GM23338 (cell line): Measurements from ENCODE around the gene C17orf78. TPM values are rescaled to one million over a fixed set of nuclear protein-coding genes. Genes with fewer than 3 reads are reported as not detected.

ENCODE experiments used
- ATAC-seq: fragments of 200-7000 bp; cut with Tn5 transposase; 3 replicates; pipeline ENCODE4 v1.9.1; 2020
- DNase-seq: peaks from one replicate; pipeline ENCODE4 v3.0.0-alpha.2; 2015; ENCODE audit warnings: low spot score
- H2AFZ ChIP-seq: fragments of 200-600 bp; sonication (generic); 2 replicates; pipeline ENCODE4 v1.8.0; 2016; ENCODE audit warnings: antibody characterized with exemption, mild to moderate bottlenecking, moderate library complexity
- H3F3A ChIP-seq: fragments of 200-600 bp; sonication (generic); replicated peaks from 2 replicates; pipeline ENCODE4 v1.8.0; 2017; ENCODE audit warnings: antibody characterized with exemption, mixed run types, low read depth
- H3K27ac ChIP-seq: fragments of 200-600 bp; sonication (generic); 2 replicates; pipeline ENCODE4 v1.6.1; 2016; ENCODE audit warnings: low read depth
- H3K27me3 ChIP-seq: fragments of 200-600 bp; sonication (generic); 2 replicates; pipeline ENCODE4 v1.8.0; 2016; ENCODE audit warnings: mild to moderate bottlenecking, mixed run types, moderate library complexity; ENCODE audit not compliant: insufficient read depth
- H3K36me3 ChIP-seq: fragments of 200-600 bp; sonication (generic); 2 replicates; pipeline ENCODE4 v1.8.0; 2016; ENCODE audit warnings: mild to moderate bottlenecking; ENCODE audit not compliant: insufficient read depth
- H3K4me1 ChIP-seq: fragments of 200-600 bp; sonication (generic); 2 replicates; pipeline ENCODE4 v1.8.0; 2016; ENCODE audit warnings: mild to moderate bottlenecking, moderate library complexity; ENCODE audit not compliant: insufficient read depth
- H3K4me2 ChIP-seq: fragments of 200-600 bp; sonication (generic); 2 replicates; pipeline ENCODE4 v1.7.1; 2017; ENCODE audit warnings: mixed run types
- H3K4me3 ChIP-seq: fragments of 200-600 bp; sonication (generic); 2 replicates; pipeline ENCODE4 v1.6.1; 2016; ENCODE audit warnings: mixed run types
- H3K79me2 ChIP-seq: fragments of 200-600 bp; sonication (generic); replicated peaks from 2 replicates; pipeline ENCODE4 v1.8.0; 2017; ENCODE audit warnings: mild to moderate bottlenecking; ENCODE audit not compliant: insufficient read depth
- H3K9me2 ChIP-seq: fragments of 200-600 bp; sonication (generic); 2 replicates; pipeline ENCODE4 v1.8.0; 2017; ENCODE audit not compliant: insufficient read depth
- H4K20me1 ChIP-seq: fragments of 200-600 bp; sonication (generic); replicated peaks from 2 replicates; pipeline ENCODE4 v1.8.0; 2017; ENCODE audit warnings: mild to moderate bottlenecking; ENCODE audit not compliant: insufficient read depth
- H3K27ac Mint-ChIP-seq: 2 replicates; pipeline ENCODE4 v1.8.0; 2020; ENCODE audit warnings: inconsistent platforms, mild to moderate bottlenecking, moderate library complexity, mixed read lengths
- H3K27me3 Mint-ChIP-seq: 3 replicates; pipeline ENCODE4 v1.8.0; 2022; ENCODE audit warnings: low read depth, mild to moderate bottlenecking, moderate library complexity, mixed read lengths, inconsistent platforms; ENCODE audit not compliant: insufficient read depth, poor library complexity
- H3K36me3 Mint-ChIP-seq: 3 replicates; pipeline ENCODE4 v1.8.0; 2021; ENCODE audit warnings: low read depth, mild to moderate bottlenecking, inconsistent platforms, moderate library complexity, mixed read lengths
- H3K4me1 Mint-ChIP-seq: 3 replicates; pipeline ENCODE4 v1.8.0; 2020; ENCODE audit warnings: mild to moderate bottlenecking, inconsistent platforms, mixed read lengths
- H3K4me3 Mint-ChIP-seq: 3 replicates; pipeline ENCODE4 v1.8.0; 2021; ENCODE audit warnings: moderate library complexity, mild to moderate bottlenecking, inconsistent platforms, mixed read lengths
- H3K9me3 Mint-ChIP-seq: 3 replicates; pipeline ENCODE4 v1.8.0; 2020; ENCODE audit warnings: moderate library complexity, mild to moderate bottlenecking, inconsistent platforms, mixed read lengths
- EZH2 ChIP-seq: fragments of 200-600 bp; sonication (generic); IDR thresholded peaks from one replicate; pipeline ENCODE4 v1.8.0; 2017; ENCODE audit warnings: antibody characterized with exemption, mild to moderate bottlenecking, low read depth; ENCODE audit not compliant: unreplicated experiment
- POLR2AphosphoS5 ChIP-seq: IDR thresholded peaks from 2 replicates; pipeline ENCODE4 v1.6.1; 2016; ENCODE audit warnings: antibody characterized with exemption, low read depth
- ZNF114 ChIP-seq: fragments of 250-450 bp; sonication (Bioruptor Pico); IDR thresholded peaks from 2 replicates; pipeline ENCODE4 v1.5.0; 2020; ENCODE audit warnings: mild to moderate bottlenecking, moderate library complexity
- ZNF331 ChIP-seq: fragments of 250-450 bp; sonication (Bioruptor Pico); IDR thresholded peaks from 2 replicates; pipeline ENCODE4 v1.5.0; 2020; ENCODE audit warnings: low read depth, mild to moderate bottlenecking, moderate library complexity
- polyA plus RNA-seq: library from polyadenylated mRNA; unstranded; fragments of >200 nt; fragmentation: Nextera tagmentation; extraction: Ambion mirVana; gene quantifications from 2 replicates; pipeline ENCODE4 v1.2.1, GENCODE V29; 2016
- total RNA-seq: library from RNA; depleted of rRNA; stranded (reverse); fragments of >200 nt; shearing (Covaris generic); gene quantifications from 2 replicates; pipeline ENCODE4 v1.2.3, GENCODE V29; 2014
- TF ChIP-seq, protein P1 (sequence below): fragments of 250-450 bp; sonication (Bioruptor Pico); IDR thresholded peaks from 2 replicates; pipeline ENCODE4 v1.5.0; 2020; ENCODE audit warnings: mild to moderate bottlenecking, moderate library complexity
- TF ChIP-seq, protein P2 (sequence below), 2 experiments: fragments of 200-600 bp in 1 of 2; sonication (generic) in 1 of 2; conservative IDR thresholded peaks; 2 replicates each; pipeline versions ENCODE4 v1.5.1 to v1.6.1; 2016 to 2017; ENCODE audit warnings: antibody characterized with exemption in 2 of 2, low read depth in 2 of 2, mild to moderate bottlenecking in 2 of 2, moderate library complexity in 1 of 2
- TF ChIP-seq, protein P3 (sequence below): IDR thresholded peaks from 2 replicates; pipeline ENCODE4 v1.6.1; 2016; ENCODE audit warnings: antibody characterized with exemption

Gene C17orf78
- total and polyA plus RNA-seq, 2 experiments from 2014 or later = 0.19 TPM; not detected in 1

DNA sequence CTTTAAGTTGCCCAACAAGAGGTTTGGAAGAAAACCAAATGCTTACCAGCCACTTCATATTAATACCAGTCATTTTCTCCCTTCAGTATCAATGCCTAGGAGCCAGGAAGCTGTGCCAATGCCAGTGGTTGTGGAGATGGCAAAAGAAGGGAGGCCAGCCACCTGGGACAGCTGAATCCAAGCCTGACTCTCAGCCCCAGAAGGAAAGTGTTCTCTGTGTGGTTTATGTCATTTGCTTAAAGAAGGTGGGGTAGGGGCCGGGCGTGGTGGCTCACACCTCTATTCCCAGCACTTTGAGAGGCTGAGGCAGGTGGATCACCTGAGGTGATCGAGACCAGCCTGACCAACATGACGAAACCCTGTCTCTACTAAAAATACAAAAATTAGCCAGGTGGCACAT, 13.4 kb downstream of the C17orf78 start (continued):
- TF ChIP-seq, protein P1, sequence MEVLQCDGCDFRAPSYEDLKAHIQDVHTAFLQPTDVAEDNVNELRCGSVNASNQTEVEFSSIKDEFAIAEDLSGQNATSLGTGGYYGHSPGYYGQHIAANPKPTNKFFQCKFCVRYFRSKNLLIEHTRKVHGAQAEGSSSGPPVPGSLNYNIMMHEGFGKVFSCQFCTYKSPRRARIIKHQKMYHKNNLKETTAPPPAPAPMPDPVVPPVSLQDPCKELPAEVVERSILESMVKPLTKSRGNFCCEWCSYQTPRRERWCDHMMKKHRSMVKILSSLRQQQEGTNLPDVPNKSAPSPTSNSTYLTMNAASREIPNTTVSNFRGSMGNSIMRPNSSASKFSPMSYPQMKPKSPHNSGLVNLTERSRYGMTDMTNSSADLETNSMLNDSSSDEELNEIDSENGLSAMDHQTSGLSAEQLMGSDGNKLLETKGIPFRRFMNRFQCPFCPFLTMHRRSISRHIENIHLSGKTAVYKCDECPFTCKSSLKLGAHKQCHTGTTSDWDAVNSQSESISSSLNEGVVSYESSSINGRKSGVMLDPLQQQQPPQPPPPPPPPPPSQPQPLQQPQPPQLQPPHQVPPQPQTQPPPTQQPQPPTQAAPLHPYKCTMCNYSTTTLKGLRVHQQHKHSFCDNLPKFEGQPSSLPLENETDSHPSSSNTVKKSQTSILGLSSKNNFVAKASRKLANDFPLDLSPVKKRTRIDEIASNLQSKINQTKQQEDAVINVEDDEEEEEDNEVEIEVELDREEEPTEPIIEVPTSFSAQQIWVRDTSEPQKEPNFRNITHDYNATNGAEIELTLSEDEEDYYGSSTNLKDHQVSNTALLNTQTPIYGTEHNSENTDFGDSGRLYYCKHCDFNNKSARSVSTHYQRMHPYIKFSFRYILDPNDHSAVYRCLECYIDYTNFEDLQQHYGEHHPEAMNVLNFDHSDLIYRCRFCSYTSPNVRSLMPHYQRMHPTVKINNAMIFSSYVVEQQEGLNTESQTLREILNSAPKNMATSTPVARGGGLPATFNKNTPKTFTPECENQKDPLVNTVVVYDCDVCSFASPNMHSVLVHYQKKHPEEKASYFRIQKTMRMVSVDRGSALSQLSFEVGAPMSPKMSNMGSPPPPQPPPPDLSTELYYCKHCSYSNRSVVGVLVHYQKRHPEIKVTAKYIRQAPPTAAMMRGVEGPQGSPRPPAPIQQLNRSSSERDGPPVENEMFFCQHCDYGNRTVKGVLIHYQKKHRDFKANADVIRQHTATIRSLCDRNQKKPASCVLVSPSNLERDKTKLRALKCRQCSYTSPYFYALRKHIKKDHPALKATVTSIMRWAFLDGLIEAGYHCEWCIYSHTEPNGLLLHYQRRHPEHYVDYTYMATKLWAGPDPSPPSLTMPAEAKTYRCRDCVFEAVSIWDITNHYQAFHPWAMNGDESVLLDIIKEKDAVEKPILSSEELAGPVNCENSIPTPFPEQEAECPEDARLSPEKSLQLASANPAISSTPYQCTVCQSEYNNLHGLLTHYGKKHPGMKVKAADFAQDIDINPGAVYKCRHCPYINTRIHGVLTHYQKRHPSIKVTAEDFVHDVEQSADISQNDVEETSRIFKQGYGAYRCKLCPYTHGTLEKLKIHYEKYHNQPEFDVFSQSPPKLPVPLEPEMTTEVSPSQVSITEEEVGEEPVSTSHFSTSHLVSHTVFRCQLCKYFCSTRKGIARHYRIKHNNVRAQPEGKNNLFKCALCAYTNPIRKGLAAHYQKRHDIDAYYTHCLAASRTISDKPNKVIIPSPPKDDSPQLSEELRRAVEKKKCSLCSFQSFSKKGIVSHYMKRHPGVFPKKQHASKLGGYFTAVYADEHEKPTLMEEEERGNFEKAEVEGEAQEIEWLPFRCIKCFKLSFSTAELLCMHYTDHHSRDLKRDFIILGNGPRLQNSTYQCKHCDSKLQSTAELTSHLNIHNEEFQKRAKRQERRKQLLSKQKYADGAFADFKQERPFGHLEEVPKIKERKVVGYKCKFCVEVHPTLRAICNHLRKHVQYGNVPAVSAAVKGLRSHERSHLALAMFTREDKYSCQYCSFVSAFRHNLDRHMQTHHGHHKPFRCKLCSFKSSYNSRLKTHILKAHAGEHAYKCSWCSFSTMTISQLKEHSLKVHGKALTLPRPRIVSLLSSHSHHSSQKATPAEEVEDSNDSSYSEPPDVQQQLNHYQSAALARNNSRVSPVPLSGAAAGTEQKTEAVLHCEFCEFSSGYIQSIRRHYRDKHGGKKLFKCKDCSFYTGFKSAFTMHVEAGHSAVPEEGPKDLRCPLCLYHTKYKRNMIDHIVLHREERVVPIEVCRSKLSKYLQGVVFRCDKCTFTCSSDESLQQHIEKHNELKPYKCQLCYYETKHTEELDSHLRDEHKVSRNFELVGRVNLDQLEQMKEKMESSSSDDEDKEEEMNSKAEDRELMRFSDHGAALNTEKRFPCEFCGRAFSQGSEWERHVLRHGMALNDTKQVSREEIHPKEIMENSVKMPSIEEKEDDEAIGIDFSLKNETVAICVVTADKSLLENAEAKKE (CRISPR knock-in tag) = no peak

DNA sequence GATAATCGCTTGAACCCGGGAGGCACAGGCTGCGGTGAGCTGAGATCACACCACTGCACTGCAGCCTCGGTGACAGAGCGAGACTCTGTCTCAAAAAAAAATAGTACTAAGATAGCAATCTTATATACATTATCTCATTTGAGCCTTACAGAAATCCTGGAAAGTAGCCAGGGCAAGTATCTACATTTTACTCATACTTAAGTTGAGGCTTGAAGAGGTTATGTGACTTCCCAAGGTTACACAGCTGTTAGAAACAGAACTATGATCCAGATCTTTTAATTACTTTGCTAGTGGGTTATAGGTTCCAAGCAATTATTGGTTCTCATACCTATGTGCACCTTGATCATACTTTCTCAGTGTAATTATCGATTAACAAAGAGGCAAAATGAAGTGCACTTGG, 15.4 kb downstream of the C17orf78 start:
- H4K20me1 ChIP-seq = no peaks in the 10 kb centered on the region
- Mint-ChIP-seq H3K4me1 (peaks cover 3% of the 10 kb centered on the region; the same call in 2 of the 3 replicates), H3K36me3 (no peaks in the 10 kb centered on the region), H3K27ac (no peak overlapping the region), H3K4me3 (no peak overlapping the region), H3K27me3 (peaks cover 5% of the 10 kb centered on the region), H3K9me3 (no peaks in the 10 kb centered on the region)
- H3K4me2 ChIP-seq = no peak overlapping the region
- H3K79me2 ChIP-seq = no peaks in the 10 kb centered on the region
- no peak for ATAC-seq
- no peaks in the 10 kb centered on the region for H3K36me3 ChIP-seq
- H3K27ac ChIP-seq = no peak overlapping the region
- H3K4me1 ChIP-seq = no peaks in the 10 kb centered on the region; the same call in 1 of the 2 replicates
- no peak for DNase-seq
- no peaks in the 10 kb centered on the region for H3K27me3 ChIP-seq
- H3K4me3 ChIP-seq = no peak overlapping the region
- no peak overlapping the region for H2AFZ ChIP-seq
- no peaks in the 10 kb centered on the region for H3F3A ChIP-seq
- H3K9me2 ChIP-seq = no peaks in the 10 kb centered on the region
- TF ChIP-seq, protein P2, sequence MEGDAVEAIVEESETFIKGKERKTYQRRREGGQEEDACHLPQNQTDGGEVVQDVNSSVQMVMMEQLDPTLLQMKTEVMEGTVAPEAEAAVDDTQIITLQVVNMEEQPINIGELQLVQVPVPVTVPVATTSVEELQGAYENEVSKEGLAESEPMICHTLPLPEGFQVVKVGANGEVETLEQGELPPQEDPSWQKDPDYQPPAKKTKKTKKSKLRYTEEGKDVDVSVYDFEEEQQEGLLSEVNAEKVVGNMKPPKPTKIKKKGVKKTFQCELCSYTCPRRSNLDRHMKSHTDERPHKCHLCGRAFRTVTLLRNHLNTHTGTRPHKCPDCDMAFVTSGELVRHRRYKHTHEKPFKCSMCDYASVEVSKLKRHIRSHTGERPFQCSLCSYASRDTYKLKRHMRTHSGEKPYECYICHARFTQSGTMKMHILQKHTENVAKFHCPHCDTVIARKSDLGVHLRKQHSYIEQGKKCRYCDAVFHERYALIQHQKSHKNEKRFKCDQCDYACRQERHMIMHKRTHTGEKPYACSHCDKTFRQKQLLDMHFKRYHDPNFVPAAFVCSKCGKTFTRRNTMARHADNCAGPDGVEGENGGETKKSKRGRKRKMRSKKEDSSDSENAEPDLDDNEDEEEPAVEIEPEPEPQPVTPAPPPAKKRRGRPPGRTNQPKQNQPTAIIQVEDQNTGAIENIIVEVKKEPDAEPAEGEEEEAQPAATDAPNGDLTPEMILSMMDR (conservative IDR thresholded peaks at IDR 0.05; ENCODE audit: low read depth in 2 of 2) = no peak
- TF ChIP-seq, protein P1 (CRISPR knock-in tag) = no peak
- TF ChIP-seq, protein P3, sequence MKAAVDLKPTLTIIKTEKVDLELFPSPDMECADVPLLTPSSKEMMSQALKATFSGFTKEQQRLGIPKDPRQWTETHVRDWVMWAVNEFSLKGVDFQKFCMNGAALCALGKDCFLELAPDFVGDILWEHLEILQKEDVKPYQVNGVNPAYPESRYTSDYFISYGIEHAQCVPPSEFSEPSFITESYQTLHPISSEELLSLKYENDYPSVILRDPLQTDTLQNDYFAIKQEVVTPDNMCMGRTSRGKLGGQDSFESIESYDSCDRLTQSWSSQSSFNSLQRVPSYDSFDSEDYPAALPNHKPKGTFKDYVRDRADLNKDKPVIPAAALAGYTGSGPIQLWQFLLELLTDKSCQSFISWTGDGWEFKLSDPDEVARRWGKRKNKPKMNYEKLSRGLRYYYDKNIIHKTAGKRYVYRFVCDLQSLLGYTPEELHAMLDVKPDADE = no peak
- TF ChIP-seq ZNF331 (CRISPR knock-in tag) = no peak
- no peak for TF ChIP-seq POLR2AphosphoS5
- TF ChIP-seq EZH2 = no peak
- no peak for TF ChIP-seq ZNF114 (CRISPR knock-in tag)
